Stimulated activated CD4-positive, alpha-beta T cell treated with anti-CD3 and anti-CD28 coated beads, TNF-alpha, amount 100 ng/mL, for 48 hours (primary cell): Measurements from ENCODE around the gene LMAN2.
"Not testable (repeated sequence)": the region's sequence is repeated elsewhere in the genome, so short reads cannot be mapped to it uniquely, and the experiment has no call there.

Experiments used
- DNase-seq, 3 donors: peaks; one replicate each; pipeline ENCODE4 v3.0.0-alpha.2; 2020; ENCODE audit warnings: low read depth in 3 of 3

Gene LMAN2

GRCh38 chr5:177364159-177364962, 12.9 kb upstream of the LMAN2 start:
- DNase-seq: no peak

GRCh38 chr5:177363565-177363964, 12.1 kb upstream of the LMAN2 start:
- DNase-seq: no peak

GRCh38 chr5:177362610-177363507, 11.4 kb upstream of the LMAN2 start:
- peak; percentile 41 to 69 (median 42) for DNase-seq

GRCh38 chr5:177362292-177362609, 10.8 kb upstream of the LMAN2 start:
- DNase-seq: no peak

GRCh38 chr5:177361418-177362291, 10.2 kb upstream of the LMAN2 start:
- DNase-seq: no peak

- not testable (repeated sequence) for DNase-seq
These were observed 9.3 kb upstream of the LMAN2 start for GRCh38 chr5:177360740-177361139.

- DNase-seq: no peak
These were observed 8.4 kb upstream of the LMAN2 start for GRCh38 chr5:177359860-177360259.

- no peak for DNase-seq
These were observed 8.0 kb upstream of the LMAN2 start for GRCh38 chr5:177359451-177359851.

- DNase-seq: no peak
These were observed 6.9 kb upstream of the LMAN2 start for GRCh38 chr5:177358370-177358819.

GRCh38 chr5:177357459-177358351, 6.2 kb upstream of the LMAN2 start, which contains the start of gene RGS14:
Gene RGS14 (plus strand): TSS chr5:177357924. CDS start chr5:177358025, 101 bp downstream.
- DNase-seq: peak in 1 of 3 donors; percentile 56

GRCh38 chr5:177357146-177357458, 5.6 kb upstream of the LMAN2 start:
- no peak for DNase-seq

GRCh38 chr5:177356746-177357145, 5.3 kb upstream of the LMAN2 start:
- no peak for DNase-seq

GRCh38 chr5:177355868-177356168, 4.3 kb upstream of the LMAN2 start:
- DNase-seq: no peak

- no peak for DNase-seq
These were observed 3.8 kb upstream of the LMAN2 start for GRCh38 chr5:177355162-177355867.

GRCh38 chr5:177354711-177355110, 3.2 kb upstream of the LMAN2 start:
- DNase-seq: no peak

- no peak for DNase-seq
These were observed 2.8 kb upstream of the LMAN2 start for GRCh38 chr5:177354256-177354655.

GRCh38 chr5:177353093-177353492, 1.6 kb upstream of the LMAN2 start:
- no peak for DNase-seq

GRCh38 chr5:177350776-177351391, 584 bp downstream of the LMAN2 start:
- DNase-seq: no peak

- DNase-seq: no peak
These were observed 1.7 kb downstream of the LMAN2 start for GRCh38 chr5:177349762-177350161.

GRCh38 chr5:177349362-177349647, 2.2 kb downstream of the LMAN2 start:
- DNase-seq: no peak
